D721Med (cell line): ENCODE data around the gene MCM5.
"Not testable (repeated sequence)": the region's sequence is repeated elsewhere in the genome, so short reads cannot be mapped to it uniquely, and the experiment has no call there.

Experiments
- DNase-seq: peaks from one replicate; pipeline ENCODE4 v3.0.0; 2011; ENCODE audit warnings: low spot score; ENCODE audit not compliant: insufficient read length
- FAIRE-seq: peaks from 2 replicates; lab custom pipeline; 2011; peaks lifted over from hg19 to GRCh38; lab: Jason Lieb, UNC
- TF ChIP-seq, protein P1 (sequence below): IDR thresholded peaks from 2 replicates; pipeline ENCODE4 v1.5.1; 2012; ENCODE audit warnings: mild to moderate bottlenecking, control low read depth; ENCODE audit not compliant: insufficient read depth; ENCODE audit errors: missing control alignments

The MCM5 gene

DNA sequence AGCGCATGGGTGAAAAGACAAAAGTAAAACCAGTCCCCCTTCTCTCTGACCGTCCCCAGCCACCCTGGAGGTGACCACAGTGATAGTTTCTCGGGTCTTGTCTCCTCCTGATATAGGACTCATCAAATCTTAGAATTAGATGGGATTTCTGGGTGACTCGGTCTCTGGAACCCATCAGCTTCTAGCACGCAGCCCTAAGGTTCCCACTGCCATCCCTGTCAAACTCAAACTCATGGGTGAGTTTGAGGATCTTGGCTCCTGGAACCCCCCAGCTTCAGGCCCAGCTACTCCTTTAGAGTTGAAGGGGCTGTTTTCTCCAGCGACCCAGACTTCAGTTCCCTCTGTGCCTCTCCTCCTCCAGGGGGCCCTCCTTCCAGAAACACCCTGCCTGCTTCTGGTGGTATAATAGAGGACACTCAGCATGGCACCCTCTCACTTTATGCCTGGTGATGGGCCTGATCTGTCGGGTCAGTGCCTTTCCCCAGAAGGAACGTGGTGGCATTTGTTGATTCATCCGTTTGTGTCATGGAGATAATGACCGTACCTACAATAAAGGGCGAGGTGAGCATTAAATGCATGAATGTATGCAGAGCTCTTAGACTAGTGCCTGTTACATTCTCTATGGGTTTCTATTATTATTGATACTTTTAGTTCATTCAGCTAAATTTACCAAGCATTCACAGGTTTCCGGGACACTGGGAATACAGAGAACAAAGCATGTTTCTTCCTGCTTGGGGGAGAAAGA lies 31.7 kb downstream of the MCM5 start:
- FAIRE-seq (no peak), DNase-seq (no peak)
- TF ChIP-seq, protein P1, sequence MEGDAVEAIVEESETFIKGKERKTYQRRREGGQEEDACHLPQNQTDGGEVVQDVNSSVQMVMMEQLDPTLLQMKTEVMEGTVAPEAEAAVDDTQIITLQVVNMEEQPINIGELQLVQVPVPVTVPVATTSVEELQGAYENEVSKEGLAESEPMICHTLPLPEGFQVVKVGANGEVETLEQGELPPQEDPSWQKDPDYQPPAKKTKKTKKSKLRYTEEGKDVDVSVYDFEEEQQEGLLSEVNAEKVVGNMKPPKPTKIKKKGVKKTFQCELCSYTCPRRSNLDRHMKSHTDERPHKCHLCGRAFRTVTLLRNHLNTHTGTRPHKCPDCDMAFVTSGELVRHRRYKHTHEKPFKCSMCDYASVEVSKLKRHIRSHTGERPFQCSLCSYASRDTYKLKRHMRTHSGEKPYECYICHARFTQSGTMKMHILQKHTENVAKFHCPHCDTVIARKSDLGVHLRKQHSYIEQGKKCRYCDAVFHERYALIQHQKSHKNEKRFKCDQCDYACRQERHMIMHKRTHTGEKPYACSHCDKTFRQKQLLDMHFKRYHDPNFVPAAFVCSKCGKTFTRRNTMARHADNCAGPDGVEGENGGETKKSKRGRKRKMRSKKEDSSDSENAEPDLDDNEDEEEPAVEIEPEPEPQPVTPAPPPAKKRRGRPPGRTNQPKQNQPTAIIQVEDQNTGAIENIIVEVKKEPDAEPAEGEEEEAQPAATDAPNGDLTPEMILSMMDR: no peak

GRCh38 chr22:35432228-35432905 lies 32.4 kb downstream of the MCM5 start:
- TF ChIP-seq, protein P1: no peak
- no peak for DNase-seq
- no peak for FAIRE-seq

DNA sequence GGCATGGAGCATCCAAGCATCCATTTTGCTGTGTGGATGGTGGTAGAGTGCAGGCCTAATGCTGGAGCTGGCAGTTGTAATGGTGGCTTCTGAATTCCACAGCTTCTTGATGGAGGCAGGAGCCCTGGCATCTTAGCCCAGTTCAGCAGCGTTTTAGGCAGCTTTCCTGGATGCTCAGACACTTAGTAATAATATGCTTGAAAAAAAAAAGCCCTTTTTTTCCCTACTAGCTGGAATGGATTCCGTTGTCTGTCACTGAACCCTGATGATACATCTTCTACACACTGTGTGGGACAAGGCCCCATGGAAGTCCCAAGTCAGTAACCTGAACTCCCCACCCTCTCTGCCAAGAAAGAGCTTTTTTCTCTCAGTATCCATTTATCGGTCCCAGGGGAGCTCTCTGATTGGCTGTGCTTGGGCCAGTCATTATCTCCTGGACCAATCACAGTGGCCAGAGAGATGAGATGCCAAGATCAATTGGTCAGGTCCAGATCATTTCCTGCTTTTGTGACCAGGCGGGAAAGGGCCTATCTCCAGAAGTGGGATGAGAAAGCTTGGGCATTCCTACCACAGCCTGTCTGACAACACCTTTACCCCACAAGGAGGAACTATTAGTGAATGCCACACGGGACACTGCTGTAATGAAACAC lies 34.2 kb downstream of the MCM5 start:
- TF ChIP-seq, protein P1: no peak
- DNase-seq (no peak), FAIRE-seq (no peak)

GRCh38 chr22:35435201-35435740 lies 35.3 kb downstream of the MCM5 start:
- DNase-seq: no peak
- TF ChIP-seq, protein P1: no peak
- no peak for FAIRE-seq

DNA sequence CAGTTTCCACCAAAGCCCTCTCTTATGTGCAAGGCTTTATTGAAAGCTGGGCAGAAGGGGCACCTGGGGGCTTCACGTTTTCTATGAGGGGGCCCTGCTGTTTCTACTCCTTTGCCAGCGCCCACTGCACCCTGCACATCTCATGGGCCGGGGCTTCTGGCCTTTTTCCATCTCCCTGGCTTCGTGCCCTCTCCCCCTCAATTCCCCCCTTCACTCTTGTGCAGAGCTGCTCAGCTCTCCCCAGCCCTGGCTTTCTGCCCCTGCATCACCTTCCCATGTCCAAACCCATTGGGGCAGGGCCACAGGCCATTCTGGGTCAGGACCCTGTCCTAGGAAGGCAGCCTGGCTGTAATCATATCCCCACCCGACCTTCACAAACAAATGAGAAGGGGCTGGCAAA lies 36.5 kb downstream of the MCM5 start:
- TF ChIP-seq, protein P1: no peak
- DNase-seq (no peak), FAIRE-seq (no peak)

DNA sequence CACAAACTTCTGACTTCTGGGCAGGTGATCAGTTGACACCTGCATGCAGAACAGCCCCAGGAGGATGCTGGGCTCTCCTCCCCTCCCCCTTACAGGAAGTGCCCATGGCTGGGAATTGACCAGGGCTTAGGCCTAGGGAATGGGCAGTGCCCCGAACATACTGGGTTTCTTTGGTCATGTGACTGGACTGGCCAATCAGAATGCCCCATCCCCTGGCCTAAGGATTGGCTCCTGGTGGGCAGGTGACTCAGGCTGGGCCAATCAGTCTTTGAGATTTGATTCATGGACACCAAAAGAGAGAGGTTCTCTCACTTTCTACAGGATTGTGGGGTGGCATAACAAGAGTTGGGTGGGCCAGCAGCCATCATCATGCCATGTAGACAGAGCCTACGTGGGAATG lies 37.1 kb downstream of the MCM5 start:
- DNase-seq (no peak), FAIRE-seq (no peak)
- TF ChIP-seq, protein P1: no peak

GRCh38 chr22:35438673-35439364 lies 38.9 kb downstream of the MCM5 start:
- not testable (repeated sequence) for DNase-seq, FAIRE-seq
